ENCODE measurements around the gene CRYBG2.

Gene CRYBG2

DNA sequence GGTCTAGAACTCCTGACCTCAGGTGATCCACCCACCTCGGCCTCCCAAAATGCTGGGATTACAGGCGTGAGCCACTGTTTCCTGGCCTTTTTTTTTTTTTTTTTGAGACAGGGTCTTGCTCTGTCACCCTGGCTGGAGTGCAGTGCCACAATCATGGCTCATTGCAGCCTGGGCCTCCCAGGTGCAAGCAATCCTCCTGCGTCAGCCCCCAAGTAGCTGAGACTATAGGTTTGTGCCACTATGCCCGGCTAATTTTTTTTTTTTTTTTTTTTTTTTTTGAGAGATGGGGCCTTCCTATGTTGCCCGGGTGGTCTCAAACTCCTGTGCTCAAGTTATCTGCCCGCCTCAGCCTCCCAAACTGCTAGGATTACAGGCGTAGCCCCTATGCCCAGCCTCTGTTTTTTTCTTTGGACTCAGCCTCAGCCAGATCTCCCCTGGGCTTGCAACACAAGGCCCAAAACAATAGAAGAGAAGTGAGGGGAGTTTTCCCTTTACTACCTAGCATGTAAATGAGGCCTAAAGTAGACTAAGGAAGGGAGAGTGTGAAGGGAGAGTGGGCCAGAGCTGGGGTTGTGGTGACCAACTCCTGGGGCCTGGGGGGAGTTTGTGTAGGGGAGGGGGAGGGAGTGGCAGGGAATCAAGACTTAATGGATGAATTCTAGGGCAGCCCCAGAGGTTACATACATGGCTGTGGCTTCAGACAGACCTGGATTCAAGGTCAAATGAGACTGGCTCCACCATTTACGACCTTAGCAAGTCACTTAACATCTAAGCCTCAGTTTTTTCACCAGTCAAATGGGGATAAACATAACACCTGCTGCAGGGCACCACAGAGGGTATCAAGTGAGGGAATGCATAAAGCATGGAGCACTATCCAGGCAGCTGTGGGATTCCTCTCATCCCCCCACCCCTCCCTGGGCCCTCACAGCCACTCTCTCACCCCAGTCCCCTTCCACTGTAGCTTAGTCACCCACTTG is 37.8 kb downstream of the CRYBG2 start:
- no peak for TF ChIP-seq POLR2AphosphoS5 (IDR thresholded peaks at IDR 0.05; ENCODE audit: low read depth, low read length)
- no peak for TF ChIP-seq TAF1 (IDR thresholded peaks at IDR 0.05; ENCODE audit: borderline replicate concordance, insufficient read depth, low read length)
- TF ChIP-seq FOXP2 (optimal IDR thresholded peaks at IDR 0.05; ENCODE audit: borderline replicate concordance, extremely low read depth, extremely low read length, insufficient read depth), result no peak
- no peak for TF ChIP-seq SIN3A (IDR thresholded peaks at IDR 0.05; ENCODE audit: borderline replicate concordance, insufficient read depth, low read length)
- TF ChIP-seq, protein P1, sequence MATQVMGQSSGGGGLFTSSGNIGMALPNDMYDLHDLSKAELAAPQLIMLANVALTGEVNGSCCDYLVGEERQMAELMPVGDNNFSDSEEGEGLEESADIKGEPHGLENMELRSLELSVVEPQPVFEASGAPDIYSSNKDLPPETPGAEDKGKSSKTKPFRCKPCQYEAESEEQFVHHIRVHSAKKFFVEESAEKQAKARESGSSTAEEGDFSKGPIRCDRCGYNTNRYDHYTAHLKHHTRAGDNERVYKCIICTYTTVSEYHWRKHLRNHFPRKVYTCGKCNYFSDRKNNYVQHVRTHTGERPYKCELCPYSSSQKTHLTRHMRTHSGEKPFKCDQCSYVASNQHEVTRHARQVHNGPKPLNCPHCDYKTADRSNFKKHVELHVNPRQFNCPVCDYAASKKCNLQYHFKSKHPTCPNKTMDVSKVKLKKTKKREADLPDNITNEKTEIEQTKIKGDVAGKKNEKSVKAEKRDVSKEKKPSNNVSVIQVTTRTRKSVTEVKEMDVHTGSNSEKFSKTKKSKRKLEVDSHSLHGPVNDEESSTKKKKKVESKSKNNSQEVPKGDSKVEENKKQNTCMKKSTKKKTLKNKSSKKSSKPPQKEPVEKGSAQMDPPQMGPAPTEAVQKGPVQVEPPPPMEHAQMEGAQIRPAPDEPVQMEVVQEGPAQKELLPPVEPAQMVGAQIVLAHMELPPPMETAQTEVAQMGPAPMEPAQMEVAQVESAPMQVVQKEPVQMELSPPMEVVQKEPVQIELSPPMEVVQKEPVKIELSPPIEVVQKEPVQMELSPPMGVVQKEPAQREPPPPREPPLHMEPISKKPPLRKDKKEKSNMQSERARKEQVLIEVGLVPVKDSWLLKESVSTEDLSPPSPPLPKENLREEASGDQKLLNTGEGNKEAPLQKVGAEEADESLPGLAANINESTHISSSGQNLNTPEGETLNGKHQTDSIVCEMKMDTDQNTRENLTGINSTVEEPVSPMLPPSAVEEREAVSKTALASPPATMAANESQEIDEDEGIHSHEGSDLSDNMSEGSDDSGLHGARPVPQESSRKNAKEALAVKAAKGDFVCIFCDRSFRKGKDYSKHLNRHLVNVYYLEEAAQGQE (IDR thresholded peaks at IDR 0.05; ENCODE audit: insufficient read depth in 1 of 2, low read depth in 2 of 2, low read length in 2 of 2), result no peak

DNA sequence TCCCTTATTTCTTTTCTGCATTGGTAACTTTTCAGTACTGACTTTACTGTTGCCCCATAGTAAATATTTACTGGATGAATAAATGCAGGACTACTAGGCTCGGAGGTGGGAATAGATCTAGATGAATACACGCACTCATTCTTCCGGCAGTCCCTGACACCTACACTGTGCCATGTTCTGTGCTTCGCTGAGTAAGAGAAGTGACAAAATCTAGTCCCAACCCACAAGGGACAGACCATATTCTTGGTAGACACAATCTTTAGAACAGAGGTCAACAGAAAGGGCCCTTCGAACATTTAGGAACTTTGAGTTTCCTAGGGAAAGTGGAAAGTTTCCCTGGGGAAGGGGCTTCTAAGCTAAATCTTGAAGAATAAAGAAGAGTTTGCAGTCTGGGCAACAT is 39.4 kb downstream of the CRYBG2 start:
- TF ChIP-seq SIN3A (IDR thresholded peaks at IDR 0.05; ENCODE audit: borderline replicate concordance, insufficient read depth, low read length), result no peak
- no peak for TF ChIP-seq TAF1 (IDR thresholded peaks at IDR 0.05; ENCODE audit: borderline replicate concordance, insufficient read depth, low read length)
- TF ChIP-seq FOXP2 (optimal IDR thresholded peaks at IDR 0.05; ENCODE audit: borderline replicate concordance, extremely low read depth, extremely low read length, insufficient read depth), result no peak
- TF ChIP-seq, protein P1 (IDR thresholded peaks at IDR 0.05; ENCODE audit: insufficient read depth in 1 of 2, low read depth in 2 of 2, low read length in 2 of 2), result no peak
- no peak for TF ChIP-seq POLR2AphosphoS5 (IDR thresholded peaks at IDR 0.05; ENCODE audit: low read depth, low read length)

DNA sequence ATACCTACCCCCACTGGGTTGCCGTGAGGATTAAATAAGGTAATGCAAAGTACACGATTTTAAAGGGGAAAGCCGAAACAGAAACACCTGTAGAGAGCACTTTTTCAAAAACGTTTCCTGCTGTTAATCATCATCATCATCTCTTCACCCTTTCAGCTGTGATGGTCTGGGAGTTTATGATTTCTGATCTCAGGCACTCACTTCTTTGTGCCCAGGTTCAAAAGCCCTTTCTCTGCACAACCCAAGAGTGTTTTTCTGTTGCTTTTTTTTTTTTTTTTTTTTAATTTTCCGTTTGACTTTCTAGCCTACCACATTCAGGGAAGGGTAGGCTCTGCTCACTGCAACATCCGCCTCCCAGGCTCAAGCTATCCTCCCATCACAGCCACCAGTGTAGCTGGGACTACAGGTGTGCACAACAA is 46.6 kb downstream of the CRYBG2 start:
- TF ChIP-seq, protein P1 (IDR thresholded peaks at IDR 0.05; ENCODE audit: insufficient read depth in 1 of 2, low read depth in 2 of 2, low read length in 2 of 2), result no peak
- TF ChIP-seq FOXP2 (optimal IDR thresholded peaks at IDR 0.05; ENCODE audit: borderline replicate concordance, extremely low read depth, extremely low read length, insufficient read depth) (no peak), TAF1 (IDR thresholded peaks at IDR 0.05; ENCODE audit: borderline replicate concordance, insufficient read depth, low read length) (no peak), SIN3A (IDR thresholded peaks at IDR 0.05; ENCODE audit: borderline replicate concordance, insufficient read depth, low read length) (no peak), POLR2AphosphoS5 (IDR thresholded peaks at IDR 0.05; ENCODE audit: low read depth, low read length) (no peak)

DNA sequence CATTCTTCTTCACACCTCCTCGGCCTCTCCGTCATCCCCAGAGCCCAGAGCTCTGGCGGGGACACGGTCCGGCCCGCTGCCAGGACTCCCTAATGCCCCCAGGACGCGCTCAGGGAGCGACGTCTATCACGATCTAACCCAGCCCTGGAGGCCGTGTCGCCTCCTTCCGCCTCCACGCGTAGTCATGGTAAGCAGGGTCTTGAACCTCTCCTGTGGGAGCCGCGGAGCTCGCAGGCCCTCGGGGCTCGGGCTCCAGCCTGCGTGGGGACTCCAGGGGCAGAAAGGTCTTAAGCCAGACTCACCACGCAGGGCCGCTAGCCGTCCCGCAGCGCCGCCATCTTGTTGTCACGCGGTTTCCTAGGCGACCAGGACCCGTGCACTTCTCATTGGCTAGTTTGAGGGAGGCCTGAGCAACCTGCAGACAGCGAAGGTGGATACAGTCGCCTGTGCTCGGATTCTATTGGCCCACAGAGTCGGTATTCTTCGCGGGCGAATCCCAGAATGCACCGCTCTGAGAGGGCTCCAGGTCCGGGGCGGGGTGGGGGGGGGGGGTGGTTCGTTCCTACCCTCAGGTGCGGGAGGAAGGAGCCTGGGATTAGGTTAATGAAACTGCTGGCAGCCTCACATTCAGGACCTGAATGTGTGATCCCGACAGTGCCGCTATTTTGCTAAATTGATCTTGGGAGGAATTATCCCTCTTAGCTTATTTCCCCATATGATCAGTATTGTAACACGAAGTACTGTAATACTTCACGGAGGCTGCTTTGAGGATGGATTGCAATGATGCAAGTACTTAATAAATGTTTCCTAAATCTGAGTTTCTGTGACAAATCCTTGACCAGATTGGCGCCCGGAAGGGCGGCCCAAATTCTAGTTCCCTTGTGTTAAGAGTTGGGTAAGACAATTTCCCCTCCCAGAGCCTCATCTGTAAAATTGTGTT is 47.4 kb downstream of the CRYBG2 start, which contains the start of gene UBXN11:
UBXN11 (minus strand) TSS at position 347 of the 940 bp plus-strand sequence. CDS start 3,753 bp downstream, outside the sequence.
- TF ChIP-seq FOXP2 (optimal IDR thresholded peaks at IDR 0.05; ENCODE audit: borderline replicate concordance, extremely low read depth, extremely low read length, insufficient read depth) (peak; percentile 40), POLR2AphosphoS5 (IDR thresholded peaks at IDR 0.05; ENCODE audit: low read depth, low read length) (no peak), TAF1 (IDR thresholded peaks at IDR 0.05; ENCODE audit: borderline replicate concordance, insufficient read depth, low read length) (no peak), SIN3A (IDR thresholded peaks at IDR 0.05; ENCODE audit: borderline replicate concordance, insufficient read depth, low read length) (peak; percentile 94)
